ENCODE measurements around the gene CDK5R1.

Gene CDK5R1

GRCh38 chr17:32513579-32513978, 26.8 kb downstream of the CDK5R1 start:
- no peak overlapping the region for H3K4me3 ChIP-seq (ENCODE audit: control insufficient read depth, low read depth, low read length)
- DNase-seq (ENCODE audit: low read depth), result no peak
- TF ChIP-seq, protein P1, sequence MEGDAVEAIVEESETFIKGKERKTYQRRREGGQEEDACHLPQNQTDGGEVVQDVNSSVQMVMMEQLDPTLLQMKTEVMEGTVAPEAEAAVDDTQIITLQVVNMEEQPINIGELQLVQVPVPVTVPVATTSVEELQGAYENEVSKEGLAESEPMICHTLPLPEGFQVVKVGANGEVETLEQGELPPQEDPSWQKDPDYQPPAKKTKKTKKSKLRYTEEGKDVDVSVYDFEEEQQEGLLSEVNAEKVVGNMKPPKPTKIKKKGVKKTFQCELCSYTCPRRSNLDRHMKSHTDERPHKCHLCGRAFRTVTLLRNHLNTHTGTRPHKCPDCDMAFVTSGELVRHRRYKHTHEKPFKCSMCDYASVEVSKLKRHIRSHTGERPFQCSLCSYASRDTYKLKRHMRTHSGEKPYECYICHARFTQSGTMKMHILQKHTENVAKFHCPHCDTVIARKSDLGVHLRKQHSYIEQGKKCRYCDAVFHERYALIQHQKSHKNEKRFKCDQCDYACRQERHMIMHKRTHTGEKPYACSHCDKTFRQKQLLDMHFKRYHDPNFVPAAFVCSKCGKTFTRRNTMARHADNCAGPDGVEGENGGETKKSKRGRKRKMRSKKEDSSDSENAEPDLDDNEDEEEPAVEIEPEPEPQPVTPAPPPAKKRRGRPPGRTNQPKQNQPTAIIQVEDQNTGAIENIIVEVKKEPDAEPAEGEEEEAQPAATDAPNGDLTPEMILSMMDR (IDR thresholded peaks at IDR 0.05; ENCODE audit: control insufficient read depth, insufficient read depth, low read depth, low read length, missing control alignments), result no peak

- TF ChIP-seq, protein P1 (IDR thresholded peaks at IDR 0.05; ENCODE audit: control insufficient read depth, insufficient read depth, low read depth, low read length, missing control alignments), result no peak
- H3K4me3 ChIP-seq (ENCODE audit: control insufficient read depth, low read depth, low read length), result no peak overlapping the region
- DNase-seq (ENCODE audit: low read depth), result no peak
These were observed 27.8 kb downstream of the CDK5R1 start for GRCh38 chr17:32514606-32515005.

DNA sequence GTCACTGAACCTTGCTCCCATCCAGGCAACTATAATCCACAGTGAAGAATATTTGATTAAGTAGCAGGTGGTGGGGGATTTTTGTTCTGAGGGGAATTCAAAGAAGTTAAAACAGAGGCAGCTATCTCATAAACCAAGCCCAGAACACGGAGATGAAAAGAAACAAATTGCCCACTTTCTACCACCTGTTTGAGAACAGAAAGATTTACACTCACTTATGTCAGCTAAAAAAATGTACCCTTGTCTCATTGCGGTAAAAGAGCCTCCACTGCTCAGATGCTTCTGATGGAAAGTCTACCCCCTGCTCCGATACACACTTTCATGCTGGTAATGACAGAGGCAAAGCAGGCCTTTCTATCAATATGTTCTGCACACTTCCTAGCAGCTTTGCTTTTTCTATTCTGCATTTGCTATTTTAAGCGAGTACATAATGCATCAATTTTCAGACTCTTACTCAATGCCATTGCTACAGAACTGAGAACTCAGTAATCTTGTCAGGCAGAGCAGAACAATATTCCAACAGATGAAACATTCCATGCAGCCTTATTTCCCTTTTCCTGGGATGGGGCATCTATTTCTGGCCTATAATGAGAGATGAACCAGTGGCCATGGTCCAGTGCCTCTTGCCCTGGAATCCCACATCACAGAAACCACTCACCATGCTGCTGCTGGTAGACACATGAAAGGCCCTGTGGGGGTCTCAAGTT, 29.0 kb downstream of the CDK5R1 start:
- DNase-seq (ENCODE audit: low read depth), result no peak
- TF ChIP-seq, protein P1 (IDR thresholded peaks at IDR 0.05; ENCODE audit: control insufficient read depth, insufficient read depth, low read depth, low read length, missing control alignments), result no peak
- no peak overlapping the region for H3K4me3 ChIP-seq (ENCODE audit: control insufficient read depth, low read depth, low read length)

- TF ChIP-seq, protein P1 (IDR thresholded peaks at IDR 0.05; ENCODE audit: control insufficient read depth, insufficient read depth, low read depth, low read length, missing control alignments), result no peak
- no peak overlapping the region for H3K4me3 ChIP-seq (ENCODE audit: control insufficient read depth, low read depth, low read length)
- DNase-seq (ENCODE audit: low read depth), result no peak
These were observed 29.7 kb downstream of the CDK5R1 start for GRCh38 chr17:32516450-32516849.

DNA sequence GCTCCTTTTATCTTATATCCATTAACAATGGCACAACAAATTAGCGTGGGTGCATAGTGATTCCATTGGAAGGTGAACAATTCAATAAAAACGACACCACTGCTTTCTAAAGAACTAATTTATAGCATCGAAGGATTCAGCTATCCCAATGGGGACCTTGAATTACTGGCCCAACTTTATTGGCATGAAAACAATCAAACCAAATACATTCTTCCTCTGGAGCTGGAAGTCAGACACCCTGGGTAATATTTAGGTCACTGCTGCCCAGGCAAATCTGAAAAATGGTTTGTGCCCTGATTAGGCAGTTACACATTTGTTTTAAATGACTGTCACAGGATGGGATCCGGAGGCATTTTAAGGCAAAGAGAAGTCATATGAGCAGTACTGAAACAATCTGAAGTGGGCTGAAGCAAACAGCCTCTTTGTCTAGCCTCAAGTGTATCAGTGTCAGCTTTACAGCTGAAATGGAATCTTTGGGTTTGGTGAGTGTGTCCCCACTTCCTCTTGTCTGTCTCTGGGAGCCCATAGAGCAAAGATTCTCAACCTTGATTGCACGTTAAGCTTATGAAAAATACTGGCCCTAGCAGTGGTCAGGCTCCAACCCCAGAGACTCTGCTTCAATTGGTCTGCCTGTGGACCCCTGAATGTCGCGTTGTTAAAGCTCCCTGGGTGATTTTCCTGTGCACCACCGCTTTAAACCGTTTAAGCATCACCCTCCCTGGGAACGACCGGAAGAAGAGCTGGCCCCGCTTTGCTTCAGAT, 30.3 kb downstream of the CDK5R1 start:
- no peak overlapping the region for H3K4me3 ChIP-seq (ENCODE audit: control insufficient read depth, low read depth, low read length)
- no peak for DNase-seq (ENCODE audit: low read depth)

DNA sequence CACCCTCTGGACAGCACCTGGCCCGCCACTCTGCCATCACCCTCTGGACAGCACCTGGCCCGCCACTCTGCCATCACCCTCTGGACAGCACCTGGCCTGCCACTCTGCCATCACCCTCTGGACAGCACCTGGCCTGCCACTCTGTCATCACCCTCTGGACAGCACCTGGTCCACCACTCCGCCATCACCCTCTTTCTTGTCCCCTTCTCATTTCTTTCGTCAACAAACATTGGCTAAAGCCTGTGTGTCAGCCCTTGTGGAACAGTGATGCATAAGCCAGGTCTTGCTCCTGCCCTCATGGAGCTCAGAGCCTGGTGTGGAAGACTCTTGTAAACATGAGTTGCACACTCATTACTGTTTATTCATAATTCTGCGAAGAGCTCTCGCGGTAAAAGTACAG, 31.2 kb downstream of the CDK5R1 start:
- TF ChIP-seq, protein P1 (IDR thresholded peaks at IDR 0.05; ENCODE audit: control insufficient read depth, insufficient read depth, low read depth, low read length, missing control alignments), result no peak
- DNase-seq (ENCODE audit: low read depth), result no peak
- H3K4me3 ChIP-seq (ENCODE audit: control insufficient read depth, low read depth, low read length), result no peak overlapping the region

More for the DNA sequence above, 30.3 kb downstream of the CDK5R1 start:
- TF ChIP-seq, protein P1 (IDR thresholded peaks at IDR 0.05; ENCODE audit: control insufficient read depth, insufficient read depth, low read depth, low read length, missing control alignments), result no peak

All from AG09309 (cell line).